HG03280 (cell line): ENCODE results near the gene SIRT3.
"Not testable (repeated sequence)": the region's sequence is repeated elsewhere in the genome, so short reads cannot be mapped to it uniquely, and the experiment has no call there.

Experiments
- ATAC-seq: cut with Tn5 transposase; IDR thresholded peaks from one replicate; pipeline ENCODE4 v1.9.1; 2021; ENCODE audit warnings: mild to moderate bottlenecking, moderate library complexity; ENCODE audit not compliant: unreplicated experiment

Gene SIRT3

DNA sequence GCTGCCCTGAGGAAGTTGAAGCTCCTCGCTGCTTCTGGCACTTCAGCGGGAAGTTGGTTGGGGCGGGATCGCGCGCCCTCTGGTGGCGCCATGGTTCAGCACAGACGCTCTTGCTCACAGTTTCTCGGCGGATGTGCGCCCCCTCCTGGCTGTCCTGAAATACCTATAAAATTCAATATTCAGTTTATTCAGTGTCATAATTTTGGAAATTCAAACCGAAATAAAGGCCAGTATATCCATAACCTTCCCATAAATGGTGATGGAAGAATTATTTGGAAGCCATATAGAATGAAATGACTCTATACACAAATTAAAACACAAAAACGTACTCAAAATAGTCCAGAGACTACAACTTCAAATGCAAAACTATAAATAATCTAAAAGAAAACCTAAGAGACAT, 55.9 kb downstream of the SIRT3 start:
- ATAC-seq = not testable (repeated sequence)
